SK-N-SH (cell line): ENCODE data around the gene FBXO34. TPM values are rescaled to one million over a fixed set of nuclear protein-coding genes. Genes with fewer than 3 reads are reported as not detected.

ENCODE experiments used
- CTCF ChIA-PET: fragments of 300-600, 350-600 bp; formaldehyde crosslinking; extraction: SDS; loops from one replicate; lab custom pipeline; 2021; lab: Yijun Ruan, JAX
- POLR2A ChIA-PET: fragments of 350-600 bp; sonication (Branson Sonifier 250); formaldehyde crosslinking; extraction: SDS; loops from one replicate; lab custom pipeline; 2020; ENCODE audit warnings: antibody characterized with exemption, inconsistent platforms; lab: Yijun Ruan, JAX
- DNase-seq: peaks from one replicate; pipeline ENCODE4 v3.0.0; 2012
- H2AFZ ChIP-seq: fragments of 200-600 bp; sonication (generic); 2 replicates; pipeline ENCODE4 v1.8.1; 2016; ENCODE audit warnings: antibody characterized with exemption, mild to moderate bottlenecking, low read depth
- H3F3A ChIP-seq: fragments of 200-600 bp; sonication (generic); replicated peaks from 2 replicates; pipeline ENCODE3; 2016; ENCODE audit warnings: antibody characterized with exemption, mild to moderate bottlenecking; ENCODE audit not compliant: insufficient read depth
- H3K27ac ChIP-seq, 2 experiments: fragments of 200-500 bp in 1 of 2; fragments of 200-600 bp in 1 of 2; sonication (Bioruptor generic) in 1 of 2; sonication (generic), shearing (Covaris generic) in 1 of 2; 2 replicates each; pipeline versions ENCODE4 v1.5.1 to v1.6.1; 2014 to 2016; ENCODE audit warnings: low read depth in 2 of 2, inconsistent platforms in 1 of 2, low read length in 1 of 2, mild to moderate bottlenecking in 1 of 2, mixed read lengths in 1 of 2
- H3K27me3 ChIP-seq: fragments of 200-600 bp; sonication (generic), shearing (Covaris generic); 2 replicates; pipeline ENCODE4 v1.6.1; 2016; ENCODE audit warnings: mixed run types; ENCODE audit not compliant: insufficient read depth
- H3K36me3 ChIP-seq, 2 experiments: fragments of 200-500 bp in 1 of 2; fragments of 200-600 bp in 1 of 2; sonication (Bioruptor generic) in 1 of 2; sonication (generic) in 1 of 2; replicated peaks in 1 of 2; 2 replicates each; pipeline versions ENCODE3 to v1.5.1; 2014 to 2016; ENCODE audit warnings: low read length in 1 of 2, mild to moderate bottlenecking in 1 of 2; ENCODE audit not compliant: insufficient read depth in 2 of 2, control insufficient read depth in 1 of 2
- H3K4me1 ChIP-seq, 2 experiments: fragments of 200-500 bp in 1 of 2; fragments of 200-600 bp in 1 of 2; sonication (Bioruptor generic) in 1 of 2; sonication (generic), shearing (Covaris generic) in 1 of 2; 2 replicates each; pipeline versions ENCODE4 v1.5.1 to v1.6.1; 2014 to 2016; ENCODE audit warnings: low read depth in 1 of 2, low read length in 1 of 2, mixed run types in 1 of 2; ENCODE audit not compliant: insufficient read depth in 2 of 2, control insufficient read depth in 1 of 2
- H3K4me2 ChIP-seq: fragments of 200-600 bp; sonication (generic), shearing (Covaris generic); 2 replicates; pipeline ENCODE4 v1.6.1; 2017; ENCODE audit warnings: mixed run types
- H3K4me3 ChIP-seq, 2 experiments: fragments of 200-500 bp in 1 of 2; fragments of 200-600 bp in 1 of 2; sonication (Bioruptor generic) in 1 of 2; sonication (generic), shearing (Covaris generic) in 1 of 2; 2 replicates each; pipeline versions ENCODE4 v1.5.1 to v1.8.1; 2014 to 2016; ENCODE audit warnings: low read depth in 2 of 2, inconsistent platforms in 1 of 2, low read length in 1 of 2, mild to moderate bottlenecking in 1 of 2, mixed read lengths in 1 of 2, moderate library complexity in 1 of 2
- H3K79me2 ChIP-seq: fragments of 200-600 bp; sonication (generic); 2 replicates; pipeline ENCODE4 v1.8.1; 2017; ENCODE audit warnings: mild to moderate bottlenecking; ENCODE audit not compliant: insufficient read depth
- H3K9ac ChIP-seq: fragments of 200-600 bp; sonication (generic); 2 replicates; pipeline ENCODE4 v1.6.1; 2017; ENCODE audit warnings: mixed run types
- H3K9me2 ChIP-seq: fragments of 200-600 bp; sonication (generic); 2 replicates; pipeline ENCODE4 v1.6.1; 2017; ENCODE audit warnings: mixed run types
- H3K9me3 ChIP-seq: fragments of 200-600 bp; sonication (generic); 2 replicates; pipeline ENCODE4 v1.6.1; 2017; ENCODE audit warnings: mixed run types, mild to moderate bottlenecking, moderate library complexity
- H4K20me1 ChIP-seq: fragments of 200-600 bp; sonication (generic); 2 replicates; pipeline ENCODE4 v1.6.1; 2017; ENCODE audit warnings: mild to moderate bottlenecking, mixed run types; ENCODE audit not compliant: insufficient read depth
- CHD2 ChIP-seq: fragments of 150-350 bp; IDR thresholded peaks from 2 replicates; pipeline ENCODE4 v1.6.1; 2018; ENCODE audit warnings: low read length; ENCODE audit not compliant: partially characterized antibody
- CTCF ChIP-seq: fragments of 200-600 bp; sonication (generic); IDR thresholded peaks from 2 replicates; pipeline ENCODE4 v1.6.1; 2017; ENCODE audit warnings: antibody characterized with exemption, mild to moderate bottlenecking, moderate library complexity
- ELF1 ChIP-seq: IDR thresholded peaks from 2 replicates; pipeline ENCODE4 v1.4.0; 2012
- FOSL2 ChIP-seq: IDR thresholded peaks from 2 replicates; pipeline ENCODE4 v1.4.0; 2012; ENCODE audit warnings: low read depth, mild to moderate bottlenecking, moderate library complexity, borderline replicate concordance
- GABPA ChIP-seq: IDR thresholded peaks from 2 replicates; pipeline ENCODE4 v1.4.0; 2012; ENCODE audit warnings: low read depth, mild to moderate bottlenecking
- JUND ChIP-seq: IDR thresholded peaks from 2 replicates; pipeline ENCODE4 v1.4.0; 2012
- MXI1 ChIP-seq: IDR thresholded peaks from 2 replicates; pipeline ENCODE4 v1.6.1; 2012; ENCODE audit warnings: mild to moderate bottlenecking, low read depth, low read length, improper control_type of control experiment
- REST ChIP-seq: IDR thresholded peaks from 2 replicates; pipeline ENCODE4 v1.6.1; 2012; ENCODE audit warnings: mild to moderate bottlenecking, low read depth, low read length, moderate library complexity
- RXRA ChIP-seq: IDR thresholded peaks from 2 replicates; pipeline ENCODE4 v1.4.0; 2012; ENCODE audit warnings: low read depth, mild to moderate bottlenecking, borderline replicate concordance
- SMC3 ChIP-seq: IDR thresholded peaks from 2 replicates; pipeline ENCODE4 v1.6.1; 2012; ENCODE audit warnings: low read depth, low read length, improper control_type of control experiment
- TAF1 ChIP-seq: IDR thresholded peaks from 2 replicates; pipeline ENCODE4 v1.6.1; 2012; ENCODE audit warnings: low read depth, mild to moderate bottlenecking, low read length, moderate library complexity, borderline replicate concordance
- USF1 ChIP-seq: IDR thresholded peaks from 2 replicates; pipeline ENCODE4 v1.4.0; 2012; ENCODE audit warnings: low read depth, borderline replicate concordance
- WGBS: methylation state at CpG from one replicate; pipeline ENCODE4 v1.1.6; 2017; ENCODE audit warnings: low lambda C conversion rate; 5-methylcytosine and 5-hydroxymethylcytosine counted together
- polyA plus RNA-seq, 3 experiments: library from polyadenylated mRNA; depleted of rRNA; stranded (reverse); fragments of >200 nt; gene quantifications; 2 replicates each; pipeline ENCODE4 v1.2.3, GENCODE V29; 2012

Gene FBXO34
- polyA plus RNA-seq, 1 of the 3 experiments (the other 2 are of a cell fraction) = 10.0 TPM

- Histone ChIP-seq H4K20me1 (peaks cover 16% of the 10 kb centered on the region), H3K79me2 (peaks cover 69% of the 10 kb centered on the region), H3K4me3 (no peak overlapping the region), H3K36me3 (peaks cover 0 to 10% of the 10 kb centered on the region in 2 experiments), H3K9ac (no peak overlapping the region), H3K27ac (no peak overlapping the region), H3K9me2 (no peaks in the 10 kb centered on the region), H3F3A (peaks cover 10% of the 10 kb centered on the region), H3K4me1 (peaks cover 12 to 20% of the 10 kb centered on the region in 2 experiments; a peak in 3 of 4 replicates), H3K27me3 (no peaks in the 10 kb centered on the region), H3K9me3 (no peaks in the 10 kb centered on the region), H2AFZ (no peak overlapping the region), H3K4me2 (no peak overlapping the region)
- ChIA-PET POLR2A (no interaction called here), CTCF (interaction anchor here (1.3 kb wide), 1 partner anchor 87 kb away, joined by 3 read pairs; no protein-coding TSS in a partner anchor)
- TF ChIP-seq CHD2 = no peak
- no peak for TF ChIP-seq REST
- no peak for TF ChIP-seq USF1
- no peak for TF ChIP-seq RXRA
- TF ChIP-seq CTCF = no peak
- TF ChIP-seq FOSL2 = no peak
- TF ChIP-seq GABPA = no peak
- TF ChIP-seq ELF1 = no peak
- no peak for TF ChIP-seq TAF1
- TF ChIP-seq SMC3 = no peak
- no peak for TF ChIP-seq JUND
- no peak for TF ChIP-seq MXI1
- DNase-seq = no peak
- 98% methylated on average over 22 of the region's 22 CpGs for WGBS
These were observed 27.2 kb downstream of the FBXO34 start for GRCh38 chr14:55298500-55298822.
